Endothelial cell of umbilical vein (primary cell): ENCODE results near the gene MTMR6. TPM values are rescaled to one million over a fixed set of nuclear protein-coding genes. Genes with fewer than 3 reads are reported as not detected.

Source experiments
- BruUV-seq: library from RNA; stranded (reverse); fragments of 400-500 nt; replicated peaks from 2 replicates; lab custom pipeline; 2021; lab: Mats Ljungman, UMichigan
- CTCF ChIA-PET: fragments of 300-600, 350-600 bp; sonication (Branson Sonifier 250); formaldehyde crosslinking; loops from one replicate; lab custom pipeline; 2021; ENCODE audit warnings: antibody characterized with exemption, inconsistent platforms; lab: Charles Lee
- POLR2A ChIA-PET: fragments of 300-600, 350-600 bp; sonication (Branson Sonifier 250); formaldehyde crosslinking; loops from one replicate; lab custom pipeline; 2021; ENCODE audit warnings: antibody characterized with exemption, inconsistent platforms; lab: Charles Lee
- DNase-seq: peaks from one replicate; pipeline ENCODE4 v3.0.0-alpha.2; 2011; ENCODE audit warnings: low read depth, low spot score
- FAIRE-seq: peaks from 2 replicates; lab custom pipeline; 2011; peaks lifted over from hg19 to GRCh38; lab: Jason Lieb, UNC
- H2AFZ ChIP-seq: 2 replicates; pipeline ENCODE4 v1.6.0; 2012; ENCODE audit warnings: low read depth, low read length, control low read depth, inconsistent platforms
- H3K27ac ChIP-seq: 2 replicates; pipeline ENCODE4 v1.5.1; 2011; ENCODE audit warnings: low read depth, mild to moderate bottlenecking, control low read depth, low read length, moderate library complexity; ENCODE audit not compliant: insufficient read depth
- H3K27me3 ChIP-seq, 2 experiments: 2 replicates each; pipeline versions ENCODE4 v1.6.0 to v1.6.1; 2011; ENCODE audit warnings: low read length in 2 of 2, mixed read lengths in 1 of 2; ENCODE audit not compliant: control insufficient read depth in 2 of 2, insufficient read depth in 2 of 2
- H3K36me3 ChIP-seq, 2 experiments: 2 replicates in 1 of 2; 3 replicates in 1 of 2; pipeline ENCODE4 v1.5.1; 2011; ENCODE audit warnings: low read length in 2 of 2, mild to moderate bottlenecking in 1 of 2, moderate library complexity in 1 of 2; ENCODE audit not compliant: control insufficient read depth in 2 of 2, insufficient read depth in 2 of 2; ENCODE audit errors: extremely low read depth in 1 of 2
- H3K4me1 ChIP-seq: 3 replicates; pipeline ENCODE4 v1.5.1; 2011; ENCODE audit warnings: mild to moderate bottlenecking, low read length; ENCODE audit not compliant: control insufficient read depth, insufficient read depth; ENCODE audit errors: extremely low read depth
- H3K4me2 ChIP-seq: 2 replicates; pipeline ENCODE4 v1.6.1; 2011; ENCODE audit warnings: low read length, control low read depth, mixed read lengths; ENCODE audit not compliant: insufficient read depth
- H3K4me3 ChIP-seq, 3 experiments: fragments of 200-600 bp in 1 of 3; sonication (generic), shearing (Covaris generic) in 1 of 3; replicated peaks in 1 of 3; 2 replicates each; pipeline ENCODE4 v1.5.1; 2011 to 2016; ENCODE audit warnings: control low read depth in 3 of 3, low read length in 3 of 3, mild to moderate bottlenecking in 2 of 3, inconsistent platforms in 1 of 3, low read depth in 1 of 3, moderate library complexity in 1 of 3; ENCODE audit not compliant: insufficient read depth in 1 of 3
- H3K79me2 ChIP-seq: 2 replicates; pipeline ENCODE4 v1.6.0; 2012; ENCODE audit warnings: low read length, inconsistent platforms; ENCODE audit not compliant: control insufficient read depth, insufficient read depth
- H3K9ac ChIP-seq: replicated peaks from 2 replicates; pipeline ENCODE3; 2011; ENCODE audit warnings: low read length, control low read depth; ENCODE audit not compliant: insufficient read depth; ENCODE audit errors: extremely low read depth
- H3K9me1 ChIP-seq: replicated peaks from 3 replicates; pipeline ENCODE4 v1.6.0; 2011; ENCODE audit warnings: mild to moderate bottlenecking, low read length; ENCODE audit not compliant: control insufficient read depth, insufficient read depth; ENCODE audit errors: extremely low read depth
- H3K9me3 ChIP-seq: replicated peaks from 2 replicates; pipeline ENCODE4 v1.5.1; 2012; ENCODE audit warnings: low read length, inconsistent platforms; ENCODE audit not compliant: control insufficient read depth, insufficient read depth
- H4K20me1 ChIP-seq: replicated peaks from 2 replicates; pipeline ENCODE3; 2011; ENCODE audit warnings: mild to moderate bottlenecking, low read length; ENCODE audit not compliant: control insufficient read depth, insufficient read depth; ENCODE audit errors: extremely low read depth
- CTCF ChIP-seq, 2 donors: IDR thresholded peaks; 1 replicate in 1 of 2; 2 replicates in 1 of 2; pipeline ENCODE4 v1.5.1; 2011; ENCODE audit warnings: low read length in 2 of 2, mild to moderate bottlenecking in 2 of 2, moderate library complexity in 2 of 2, control low read depth in 1 of 2, inconsistent platforms in 1 of 2, low read depth in 1 of 2; ENCODE audit not compliant: insufficient read depth in 1 of 2; ENCODE audit errors: extremely low read depth in 1 of 2
- EZH2 ChIP-seq: IDR thresholded peaks from 2 replicates; pipeline ENCODE4 v1.6.1; 2012; ENCODE audit warnings: borderline replicate concordance, low read depth, mild to moderate bottlenecking, moderate library complexity, low read length, inconsistent platforms; ENCODE audit not compliant: severe bottlenecking
- FOS ChIP-seq: IDR thresholded peaks from 2 replicates; pipeline ENCODE4 v1.6.1; 2011; ENCODE audit warnings: mild to moderate bottlenecking, low read length, moderate library complexity, borderline replicate concordance; ENCODE audit not compliant: insufficient read depth
- GATA2 ChIP-seq: IDR thresholded peaks from 2 replicates; pipeline ENCODE4 v1.7.0; 2011; ENCODE audit warnings: low read depth, mild to moderate bottlenecking, moderate library complexity, mixed read lengths, low read length; ENCODE audit not compliant: insufficient read length, insufficient read depth
- JUN ChIP-seq: IDR thresholded peaks from 2 replicates; pipeline ENCODE4 v1.6.1; 2011; ENCODE audit warnings: borderline replicate concordance, low read depth; ENCODE audit not compliant: insufficient read length, insufficient read depth
- MAX ChIP-seq: IDR thresholded peaks from 2 replicates; pipeline ENCODE4 v1.6.1; 2011; ENCODE audit not compliant: insufficient read depth, insufficient read length
- MYC ChIP-seq: IDR thresholded peaks from one replicate; pipeline ENCODE4 v1.6.1; 2011; ENCODE audit warnings: mild to moderate bottlenecking, low read depth, low read length
- POLR2A ChIP-seq: IDR thresholded peaks from 2 replicates; pipeline ENCODE4 v1.6.1; 2012; ENCODE audit warnings: low read depth, mild to moderate bottlenecking, control low read depth, low read length
- POLR2AphosphoS5 ChIP-seq: IDR thresholded peaks from 2 replicates; pipeline ENCODE4 v1.6.1; 2012; ENCODE audit warnings: low read depth, mild to moderate bottlenecking, control low read depth, low read length, moderate library complexity; ENCODE audit not compliant: insufficient read depth
- dilution Hi-C: fragments of 300-500 bp; cut with MboI; formaldehyde crosslinking; loops from one replicate; pipeline ENCODE4 v1.15.0; 2019; ENCODE audit warnings: low sequenced_read_pairs; ENCODE audit not compliant: extremely low pct_ligation_motif_present
- intact Hi-C: fragments of 100-400 bp; cut with micrococcal nuclease; formaldehyde crosslinking; loops from one replicate; pipeline ENCODE4 v1.10.0; 2022
- polyA plus RNA-seq, 4 experiments: library from polyadenylated mRNA; depleted of rRNA in 3 of 4; stranded (reverse) in 3 of 4; unstranded in 1 of 4; fragments of >200 nt; gene quantifications; 2 replicates each; pipeline versions ENCODE4 v1.2.1 to v1.2.3, GENCODE V29; 2011 to 2012; ENCODE audit warnings: missing spikeins in 1 of 4
- total RNA-seq: library from RNA; stranded (reverse); gene quantifications from 2 replicates; pipeline ENCODE4 v1.2.3, GENCODE V29; 2021

Gene MTMR6
- total and polyA plus RNA-seq, 2 donors (not counting 3 experiments of a cell fraction or from before 2014, with no cell fraction given) = 10.2 to 20.9 TPM

GRCh38 chr13:25224151-25224550 is 63.1 kb downstream of the MTMR6 start:
- TF ChIP-seq JUN (no peak), EZH2 (no peak), POLR2AphosphoS5 (no peak), MAX (no peak), POLR2A (no peak), GATA2 (no peak), MYC (no peak), CTCF (IDR thresholded peaks at IDR 0.05; ENCODE audit: extremely low read depth in 1 of 2, insufficient read depth in 1 of 2, low read depth in 1 of 2, low read length in 2 of 2) (no peak), FOS (no peak)
- intact Hi-C loops (no loop called here), dilution Hi-C loops (no loop called here)
- ChIA-PET CTCF (no interaction called here), POLR2A (no interaction called here)
- Histone ChIP-seq H3K36me3 (no peaks in the 10 kb centered on the region), H3K27me3 (peaks cover 0 to 2% of the 10 kb centered on the region in 2 experiments), H3K4me3 (no peak overlapping the region), H3K79me2 (no peaks in the 10 kb centered on the region), H3K9ac (no peak overlapping the region), H2AFZ (no peak overlapping the region), H3K27ac (no peak overlapping the region), H3K4me2 (no peak overlapping the region), H4K20me1 (no peaks in the 10 kb centered on the region), H3K9me3 (no peaks in the 10 kb centered on the region), H3K9me1 (no peaks in the 10 kb centered on the region), H3K4me1 (no peaks in the 10 kb centered on the region)
- no TSS peak for BruUV-seq
- DNase-seq (no peak), FAIRE-seq (no peak)
